A549 (cell line): ENCODE measurements around the gene C10orf105. TPM values are rescaled to one million over a fixed set of nuclear protein-coding genes. Genes with fewer than 3 reads are reported as not detected.

Experiments
- ATAC-seq, 2 experiments: fragments of 200-7000 bp in 1 of 2; fragments of >200 bp in 1 of 2; cut with Nextera tagmentation in 1 of 2; cut with Tn5 transposase in 1 of 2; 3 replicates each; pipeline versions ENCODE4 v1.8.0 to v1.9.1; 2018 to 2020; ENCODE audit warnings: mild to moderate bottlenecking in 1 of 2, moderate library complexity in 1 of 2
- CTCF ChIA-PET: fragments of 300-600 bp; sonication (Branson Sonifier 250); formaldehyde crosslinking; extraction: SDS; loops from one replicate; lab custom pipeline; 2021; ENCODE audit warnings: antibody characterized with exemption, inconsistent platforms; lab: Yijun Ruan, JAX
- POLR2A ChIA-PET: fragments of 350-600 bp; formaldehyde crosslinking; extraction: SDS; loops from one replicate; lab custom pipeline; 2021; ENCODE audit warnings: antibody characterized with exemption, inconsistent platforms; lab: Yijun Ruan, JAX
- DNase-seq, 2 experiments: peaks; one replicate each; pipeline versions ENCODE4 v3.0.0 to v3.0.0-alpha.2; 2011 to 2016; ENCODE audit warnings: low read depth in 1 of 2, low spot score in 1 of 2
- FAIRE-seq: peaks from 2 replicates; lab custom pipeline; 2011; peaks lifted over from hg19 to GRCh38; lab: Jason Lieb, UNC
- H3K27ac ChIP-seq, 2 experiments: fragments of >200 bp; sonication (Bioruptor Twin); formaldehyde crosslinking; 3 replicates each; pipeline ENCODE4 v1.5.1; 2016 to 2017
- H3K4me1 ChIP-seq: fragments of >200 bp; sonication (Bioruptor Twin); formaldehyde crosslinking; 3 replicates; pipeline ENCODE4 v1.6.1; 2016
- H3K4me2 ChIP-seq: fragments of >200 bp; sonication (Bioruptor Twin); formaldehyde crosslinking; 3 replicates; pipeline ENCODE4 v1.6.1; 2016
- H3K4me3 ChIP-seq: fragments of >200 bp; sonication (Bioruptor Twin); formaldehyde crosslinking; 3 replicates; pipeline ENCODE4 v1.5.1; 2016
- H3K9me3 ChIP-seq: fragments of >200 bp; sonication (Bioruptor Twin); formaldehyde crosslinking; 3 replicates; pipeline ENCODE4 v1.6.1; 2016
- CHD4 ChIP-seq: fragments of 200-600 bp; sonication (generic); IDR thresholded peaks from 2 replicates; pipeline ENCODE4 v1.6.1; 2016; ENCODE audit warnings: antibody characterized with exemption, mild to moderate bottlenecking, borderline replicate concordance
- CTCF ChIP-seq: fragments of >200 bp; sonication (Bioruptor Twin); formaldehyde crosslinking; IDR thresholded peaks from 3 replicates; pipeline ENCODE4 v1.5.1; 2016
- FOXS1 ChIP-seq: fragments of 250-450 bp; sonication (Bioruptor Pico); IDR thresholded peaks from 2 replicates; pipeline ENCODE4 v1.5.0; 2020; ENCODE audit warnings: mild to moderate bottlenecking, moderate library complexity
- HOXA7 ChIP-seq: fragments of 250-450 bp; sonication (Bioruptor Pico); IDR thresholded peaks from 2 replicates; pipeline ENCODE4 v1.5.0; 2020; ENCODE audit warnings: mild to moderate bottlenecking, moderate library complexity
- HOXB13 ChIP-seq: fragments of 250-450 bp; sonication (Bioruptor Pico); IDR thresholded peaks from 2 replicates; pipeline ENCODE4 v1.5.0; 2020; ENCODE audit warnings: low read depth, mild to moderate bottlenecking, moderate library complexity
- MAFK ChIP-seq: fragments of 450-650 bp; IDR thresholded peaks from 2 replicates; pipeline ENCODE4 v1.6.1; 2014; ENCODE audit not compliant: partially characterized antibody
- MAX ChIP-seq: IDR thresholded peaks from 2 replicates; pipeline ENCODE4 v1.6.1; 2012
- MYC ChIP-seq: IDR thresholded peaks from 2 replicates; pipeline ENCODE4 v1.6.1; 2012; ENCODE audit warnings: mild to moderate bottlenecking, inconsistent platforms, low read length, improper control_type of control experiment, borderline replicate concordance
- NR3C1 ChIP-seq: fragments of >200 bp; sonication (Bioruptor Twin); formaldehyde crosslinking; IDR thresholded peaks from 3 replicates; pipeline ENCODE4 v1.6.1; 2017
- RARB ChIP-seq: fragments of 250-450 bp; sonication (Bioruptor Pico); IDR thresholded peaks from 2 replicates; pipeline ENCODE4 v1.8.0; 2021; ENCODE audit warnings: mild to moderate bottlenecking, moderate library complexity
- REST ChIP-seq: fragments of 200-600 bp; sonication (generic); IDR thresholded peaks from 2 replicates; pipeline ENCODE4 v1.6.1; 2016; ENCODE audit warnings: antibody characterized with exemption, mild to moderate bottlenecking, moderate library complexity
- RFX5 ChIP-seq: fragments of 450-650 bp; IDR thresholded peaks from 2 replicates; pipeline ENCODE4 v1.7.1; 2014; ENCODE audit warnings: antibody characterized with exemption, mild to moderate bottlenecking, moderate library complexity
- RNF2 ChIP-seq: fragments of 200-600 bp; sonication (generic); IDR thresholded peaks from 2 replicates; pipeline ENCODE4 v1.6.1; 2016; ENCODE audit warnings: low read depth, mild to moderate bottlenecking, antibody characterized with exemption, moderate library complexity, borderline replicate concordance
- USF2 ChIP-seq: fragments of 450-650 bp; IDR thresholded peaks from 2 replicates; pipeline ENCODE4 v1.6.1; 2014; ENCODE audit warnings: antibody characterized with exemption
- ZNF302 ChIP-seq: fragments of 250-450 bp; sonication (Bioruptor Pico); IDR thresholded peaks from 2 replicates; pipeline ENCODE4 v1.9.0; 2021; ENCODE audit warnings: inconsistent platforms, mild to moderate bottlenecking, moderate library complexity
- ZSCAN20 ChIP-seq: fragments of 250-450 bp; sonication (Bioruptor Pico); IDR thresholded peaks from 2 replicates; pipeline ENCODE4 v1.8.0; 2022; ENCODE audit warnings: mild to moderate bottlenecking, moderate library complexity
- WGBS: methylation state at CpG from one replicate; pipeline ENCODE4 v1.1.6; 2017; ENCODE audit errors: missing lambda C conversion rate; 5-methylcytosine and 5-hydroxymethylcytosine counted together
- polyA plus RNA-seq, 4 experiments: library from polyadenylated mRNA; depleted of rRNA in 3 of 4; stranded (reverse); fragments of >200 nt; fragmentation: RNase III in 1 of 4; extraction: RNeasy Plus Mini Kit Qiagen cat#74134 plus additional on column Dnase treatment in 1 of 4; gene quantifications; 2 replicates in 3 of 4; 3 replicates in 1 of 4; pipeline ENCODE4 v1.2.3, GENCODE V29; 2011 to 2017

Gene C10orf105
- polyA plus RNA-seq, 2 of the 4 experiments (the other 2 are of a cell fraction) = not detected

GRCh38 chr10:71745664-71746250 is 26.2 kb upstream of the C10orf105 start:
- ATAC-seq (no peak; a peak in 1 of 6 replicates), FAIRE-seq (no peak), DNase-seq (no peak)
- CTCF ChIA-PET = interaction anchor here (0.6 to 3.7 kb wide), 8 partner anchors 10 to 1380 kb away, joined by 3 to 19 read pairs (median 3); partner anchors contain the start of gene VSIR
- 100% methylated on average over 2 of the region's 2 CpGs for WGBS
- POLR2A ChIA-PET = no interaction called here
- no peak overlapping the region for H3K27ac ChIP-seq
- no peak overlapping the region for H3K4me2 ChIP-seq
- TF ChIP-seq REST = no peak
- TF ChIP-seq MYC = no peak
- TF ChIP-seq CTCF = no peak
- TF ChIP-seq NR3C1 = no peak
- TF ChIP-seq HOXA7 (CRISPR knock-in tag) = no peak
- no peak for TF ChIP-seq ZSCAN20 (CRISPR knock-in tag)
- no peak for TF ChIP-seq MAX
- no peak for TF ChIP-seq RARB (CRISPR knock-in tag)
- 0 out of 3 replicates have a peak, but pooled peaks cover 4% of the 10 kb centered on the region for H3K4me1 ChIP-seq
- H3K4me3 ChIP-seq = no peak overlapping the region
- no peaks in the 10 kb centered on the region for H3K9me3 ChIP-seq

GRCh38 chr10:71744897-71745663 is 25.5 kb upstream of the C10orf105 start:
- Histone ChIP-seq H3K4me1 (0 out of 3 replicates have a peak, but pooled peaks cover 4% of the 10 kb centered on the region), H3K4me2 (no peak overlapping the region), H3K27ac (no peak overlapping the region), H3K4me3 (no peak overlapping the region), H3K9me3 (no peaks in the 10 kb centered on the region)
- CTCF ChIA-PET = interaction anchor here (0.6 to 2.3 kb wide), 5 partner anchors 14 to 1379 kb away, joined by 3 to 8 read pairs (median 3); no protein-coding TSS in a partner anchor
- TF ChIP-seq USF2 (no peak), NR3C1 (no peak), RFX5 (no peak), FOXS1 (CRISPR knock-in tag) (no peak), ZNF302 (CRISPR knock-in tag) (no peak), CHD4 (no peak), MAFK (no peak), HOXB13 (CRISPR knock-in tag) (no peak), RNF2 (no peak)
- FAIRE-seq = no peak
- POLR2A ChIA-PET = no interaction called here
- ATAC-seq = no peak
- WGBS = 80% methylated on average over 8 of the region's 8 CpGs
- no peak for DNase-seq
